ENCODE data around the gene TICRR.

GRCh38 chr15:89569090-89569745 lies 6.1 kb upstream of the TICRR start:
- TF ChIP-seq, protein P1, sequence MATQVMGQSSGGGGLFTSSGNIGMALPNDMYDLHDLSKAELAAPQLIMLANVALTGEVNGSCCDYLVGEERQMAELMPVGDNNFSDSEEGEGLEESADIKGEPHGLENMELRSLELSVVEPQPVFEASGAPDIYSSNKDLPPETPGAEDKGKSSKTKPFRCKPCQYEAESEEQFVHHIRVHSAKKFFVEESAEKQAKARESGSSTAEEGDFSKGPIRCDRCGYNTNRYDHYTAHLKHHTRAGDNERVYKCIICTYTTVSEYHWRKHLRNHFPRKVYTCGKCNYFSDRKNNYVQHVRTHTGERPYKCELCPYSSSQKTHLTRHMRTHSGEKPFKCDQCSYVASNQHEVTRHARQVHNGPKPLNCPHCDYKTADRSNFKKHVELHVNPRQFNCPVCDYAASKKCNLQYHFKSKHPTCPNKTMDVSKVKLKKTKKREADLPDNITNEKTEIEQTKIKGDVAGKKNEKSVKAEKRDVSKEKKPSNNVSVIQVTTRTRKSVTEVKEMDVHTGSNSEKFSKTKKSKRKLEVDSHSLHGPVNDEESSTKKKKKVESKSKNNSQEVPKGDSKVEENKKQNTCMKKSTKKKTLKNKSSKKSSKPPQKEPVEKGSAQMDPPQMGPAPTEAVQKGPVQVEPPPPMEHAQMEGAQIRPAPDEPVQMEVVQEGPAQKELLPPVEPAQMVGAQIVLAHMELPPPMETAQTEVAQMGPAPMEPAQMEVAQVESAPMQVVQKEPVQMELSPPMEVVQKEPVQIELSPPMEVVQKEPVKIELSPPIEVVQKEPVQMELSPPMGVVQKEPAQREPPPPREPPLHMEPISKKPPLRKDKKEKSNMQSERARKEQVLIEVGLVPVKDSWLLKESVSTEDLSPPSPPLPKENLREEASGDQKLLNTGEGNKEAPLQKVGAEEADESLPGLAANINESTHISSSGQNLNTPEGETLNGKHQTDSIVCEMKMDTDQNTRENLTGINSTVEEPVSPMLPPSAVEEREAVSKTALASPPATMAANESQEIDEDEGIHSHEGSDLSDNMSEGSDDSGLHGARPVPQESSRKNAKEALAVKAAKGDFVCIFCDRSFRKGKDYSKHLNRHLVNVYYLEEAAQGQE (IDR thresholded peaks at IDR 0.05), result no peak
- TF ChIP-seq CTCF (IDR thresholded peaks at IDR 0.05; ENCODE audit: low read depth, low read length, missing input control), result no peak
- TF ChIP-seq, protein P2, sequence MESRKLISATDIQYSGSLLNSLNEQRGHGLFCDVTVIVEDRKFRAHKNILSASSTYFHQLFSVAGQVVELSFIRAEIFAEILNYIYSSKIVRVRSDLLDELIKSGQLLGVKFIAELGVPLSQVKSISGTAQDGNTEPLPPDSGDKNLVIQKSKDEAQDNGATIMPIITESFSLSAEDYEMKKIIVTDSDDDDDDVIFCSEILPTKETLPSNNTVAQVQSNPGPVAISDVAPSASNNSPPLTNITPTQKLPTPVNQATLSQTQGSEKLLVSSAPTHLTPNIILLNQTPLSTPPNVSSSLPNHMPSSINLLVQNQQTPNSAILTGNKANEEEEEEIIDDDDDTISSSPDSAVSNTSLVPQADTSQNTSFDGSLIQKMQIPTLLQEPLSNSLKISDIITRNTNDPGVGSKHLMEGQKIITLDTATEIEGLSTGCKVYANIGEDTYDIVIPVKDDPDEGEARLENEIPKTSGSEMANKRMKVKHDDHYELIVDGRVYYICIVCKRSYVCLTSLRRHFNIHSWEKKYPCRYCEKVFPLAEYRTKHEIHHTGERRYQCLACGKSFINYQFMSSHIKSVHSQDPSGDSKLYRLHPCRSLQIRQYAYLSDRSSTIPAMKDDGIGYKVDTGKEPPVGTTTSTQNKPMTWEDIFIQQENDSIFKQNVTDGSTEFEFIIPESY (IDR thresholded peaks at IDR 0.05), result no peak

Data from liver (tissue), 2 donors.